HepG2 (cell line): Measurements from ENCODE around the gene VASH2. TPM values are rescaled to one million over a fixed set of nuclear protein-coding genes. Genes with fewer than 3 reads are reported as not detected.
A peak's percentile ranks its signal among the peaks of the same experiment; 100 is the strongest.

Experiments used
- ATAC-seq: fragments of 200-7000 bp; cut with Tn5 transposase; 3 replicates; pipeline ENCODE4 v1.9.1; 2020; ENCODE audit warnings: mild to moderate bottlenecking, moderate library complexity
- BruUV-seq: library from RNA; stranded (reverse); fragments of 400-500 nt; replicated peaks from 2 replicates; lab custom pipeline; 2021; lab: Mats Ljungman, UMichigan
- CTCF ChIA-PET: fragments of 300-600 bp; formaldehyde crosslinking; extraction: SDS; loops from one replicate; lab custom pipeline; 2021; ENCODE audit warnings: low total read pairs, inconsistent platforms, low intra/inter-chr PET ratio; lab: Yijun Ruan, JAX
- POLR2A ChIA-PET: fragments of 350-600 bp; sonication (Branson Sonifier 250); formaldehyde crosslinking; loops from one replicate; lab custom pipeline; 2020; ENCODE audit warnings: antibody characterized with exemption, inconsistent platforms; lab: Yijun Ruan, JAX
- DNase-seq: peaks from one replicate; pipeline ENCODE4 v3.0.0-alpha.2; 2015; ENCODE audit warnings: low spot score
- FAIRE-seq: peaks from 3 replicates; lab custom pipeline; 2011; peaks lifted over from hg19 to GRCh38; lab: Jason Lieb, UNC
- H2AFZ ChIP-seq: one replicate; pipeline ENCODE4 v1.6.1; 2011; ENCODE audit warnings: low read length, inconsistent platforms
- H3K27ac ChIP-seq: fragments of 300-600 bp; 3 replicates; pipeline ENCODE4 v1.8.0; 2011; ENCODE audit warnings: mixed run types, mild to moderate bottlenecking, mixed read lengths, low read length, inconsistent platforms; ENCODE audit not compliant: insufficient read depth; ENCODE audit errors: extremely low read length
- H3K27me3 ChIP-seq, 2 experiments: fragments of 200-600 bp in 1 of 2; 2 replicates in 1 of 2; 3 replicates in 1 of 2; pipeline versions ENCODE4 v1.6.0 to v1.8.0; 2011; ENCODE audit warnings: low read length in 2 of 2, mild to moderate bottlenecking in 2 of 2, moderate library complexity in 2 of 2, inconsistent platforms in 1 of 2; ENCODE audit not compliant: insufficient read depth in 2 of 2, control insufficient read depth in 1 of 2
- H3K36me3 ChIP-seq, 2 experiments: fragments of 200-600 bp in 1 of 2; replicated peaks in 1 of 2; 2 replicates in 1 of 2; 3 replicates in 1 of 2; pipeline versions ENCODE4 v1.5.1 to v1.8.0; 2011; ENCODE audit warnings: low read length in 2 of 2, inconsistent platforms in 1 of 2; ENCODE audit not compliant: insufficient read depth in 2 of 2, control insufficient read depth in 1 of 2
- H3K4me1 ChIP-seq: 2 replicates; pipeline ENCODE4 v1.5.1; 2012; ENCODE audit warnings: low read length, inconsistent platforms; ENCODE audit not compliant: insufficient read depth
- H3K4me2 ChIP-seq: 2 replicates; pipeline ENCODE4 v1.6.0; 2011; ENCODE audit warnings: low read depth, low read length, inconsistent platforms
- H3K4me3 ChIP-seq, 3 experiments: fragments of 200-600 bp in 1 of 3; sonication (generic), shearing (Covaris generic) in 1 of 3; replicated peaks in 1 of 3; 2 replicates each; pipeline ENCODE4 v1.5.1; 2011 to 2016; ENCODE audit warnings: low read length in 3 of 3, inconsistent platforms in 2 of 3, low read depth in 2 of 3, mild to moderate bottlenecking in 2 of 3, control low read depth in 1 of 3, mixed read lengths in 1 of 3; ENCODE audit not compliant: insufficient read depth in 1 of 3
- H3K79me2 ChIP-seq: one replicate; pipeline ENCODE4 v1.6.1; 2011; ENCODE audit warnings: low read length, inconsistent platforms; ENCODE audit not compliant: insufficient read depth
- H3K9ac ChIP-seq: 2 replicates; pipeline ENCODE4 v1.6.0; 2011; ENCODE audit warnings: mild to moderate bottlenecking, low read depth, low read length, inconsistent platforms; ENCODE audit not compliant: insufficient read depth
- H3K9me3 ChIP-seq: 2 replicates; pipeline ENCODE4 v1.5.1; 2012; ENCODE audit warnings: mild to moderate bottlenecking, low read length
- H4K20me1 ChIP-seq: 2 replicates; pipeline ENCODE4 v1.6.0; 2011; ENCODE audit warnings: inconsistent platforms, mild to moderate bottlenecking, low read length, moderate library complexity; ENCODE audit not compliant: insufficient read depth
- ARID3A ChIP-seq: IDR thresholded peaks from 2 replicates; pipeline ENCODE4 v1.6.1; 2012; ENCODE audit warnings: low read depth, low read length, improper control_type of control experiment
- DMTF1 ChIP-seq: sonication (generic); formaldehyde crosslinking; IDR thresholded peaks from 2 replicates; pipeline ENCODE4 v1.4.0; 2020; ENCODE audit warnings: mild to moderate bottlenecking, missing genetic modification reagents
- FOSL2 ChIP-seq: sonication (generic); formaldehyde crosslinking; IDR thresholded peaks from 2 replicates; pipeline ENCODE4 v1.4.0; 2020; ENCODE audit warnings: missing genetic modification reagents
- FOXO4 ChIP-seq: sonication (generic); formaldehyde crosslinking; conservative IDR thresholded peaks from 2 replicates; pipeline ENCODE4 v1.8.1; 2023; ENCODE audit warnings: missing genetic modification reagents
- HNRNPH1 ChIP-seq: fragments of 200-400 bp; formaldehyde crosslinking; optimal IDR thresholded peaks from 2 replicates; pipeline ENCODE3; 2017; ENCODE audit warnings: mild to moderate bottlenecking, low read depth, low read length
- KLF16 ChIP-seq, 2 experiments: sonication (generic) in 1 of 2; formaldehyde crosslinking in 1 of 2; IDR thresholded peaks; 2 replicates each; pipeline versions ENCODE4 v1.6.1 to v1.8.0; 2016 to 2023; ENCODE audit warnings: missing genetic modification reagents in 2 of 2, missing compliant biosample characterization in 1 of 2
- MBNL3 ChIP-seq: fragments of 250-450 bp; sonication (Bioruptor Pico); conservative IDR thresholded peaks from 2 replicates; pipeline ENCODE4 v1.8.0; 2022; ENCODE audit warnings: mild to moderate bottlenecking, inconsistent platforms
- NCOA1 ChIP-seq: sonication (generic); formaldehyde crosslinking; IDR thresholded peaks from 2 replicates; pipeline ENCODE4 v1.9.0; 2021; ENCODE audit warnings: missing genetic modification reagents
- PTBP1 ChIP-seq: fragments of 200-400 bp; formaldehyde crosslinking; IDR thresholded peaks from 2 replicates; pipeline ENCODE4 v1.6.1; 2018; ENCODE audit warnings: low read length, low read depth; ENCODE audit not compliant: poor library complexity, severe bottlenecking
- RARG ChIP-seq: sonication (generic); formaldehyde crosslinking; IDR thresholded peaks from 2 replicates; pipeline ENCODE4 v1.4.0; 2020; ENCODE audit warnings: low read depth, mild to moderate bottlenecking, missing genetic modification reagents
- REXO4 ChIP-seq: sonication (generic); formaldehyde crosslinking; IDR thresholded peaks from 2 replicates; pipeline ENCODE4 v1.8.0; 2022; ENCODE audit warnings: missing genetic modification reagents, mild to moderate bottlenecking, borderline replicate concordance
- ZNF17 ChIP-seq: sonication (generic); formaldehyde crosslinking; IDR thresholded peaks from 2 replicates; pipeline ENCODE4 v1.5.0; 2020; ENCODE audit warnings: mild to moderate bottlenecking, missing genetic modification reagents
- ZNF264 ChIP-seq: sonication (generic); formaldehyde crosslinking; IDR thresholded peaks from 2 replicates; pipeline ENCODE4 v1.4.0; 2020; ENCODE audit warnings: missing genetic modification reagents
- ZNF468 ChIP-seq: sonication (generic); formaldehyde crosslinking; IDR thresholded peaks from 2 replicates; pipeline ENCODE4 v1.8.0; 2022; ENCODE audit warnings: mild to moderate bottlenecking, moderate library complexity, missing genetic modification reagents
- ZNF510 ChIP-seq: sonication (generic); formaldehyde crosslinking; IDR thresholded peaks from 2 replicates; pipeline ENCODE4 v1.4.0; 2020; ENCODE audit warnings: low read depth, mild to moderate bottlenecking, missing genetic modification reagents
- ZNF550 ChIP-seq: sonication (generic); formaldehyde crosslinking; IDR thresholded peaks from 2 replicates; pipeline ENCODE4 v1.4.0; 2020; ENCODE audit warnings: mild to moderate bottlenecking, missing genetic modification reagents, borderline replicate concordance
- ZNF558 ChIP-seq: sonication (generic); formaldehyde crosslinking; IDR thresholded peaks from 2 replicates; pipeline ENCODE4 v1.9.0; 2022; ENCODE audit warnings: mild to moderate bottlenecking, missing genetic modification reagents, borderline replicate concordance
- ZNF564 ChIP-seq: sonication (generic); formaldehyde crosslinking; IDR thresholded peaks from 2 replicates; pipeline ENCODE4 v1.8.1; 2023; ENCODE audit warnings: mild to moderate bottlenecking, missing genetic modification reagents
- WGBS: methylation state at CpG from one replicate; pipeline ENCODE4 v1.1.6; 2017; ENCODE audit warnings: low lambda C conversion rate; 5-methylcytosine and 5-hydroxymethylcytosine counted together
- in situ Hi-C: cut with HindIII; loops from 2 replicates; pipeline ENCODE4 v1.10.0; 2017; ENCODE audit warnings: low pct_unique_long_range_greater_than_20kb; ENCODE audit not compliant: extremely low pct_ligation_motif_present
- intact Hi-C: fragments of 100-400 bp; cut with micrococcal nuclease; formaldehyde crosslinking; loops from one replicate; pipeline ENCODE4 v1.10.0; 2022; ENCODE audit not compliant: unreplicated experiment
- polyA plus RNA-seq, 8 experiments: library from polyadenylated mRNA; depleted of rRNA in 3 of 8; stranded (reverse) in 7 of 8; unstranded in 1 of 8; fragments of >200 nt; fragmentation: Illumina TruSeq in 4 of 8; extraction: Trizol in 4 of 8; gene quantifications; 2 replicates each; pipeline versions ENCODE4 v1.2.1 to v1.2.3, GENCODE V29; 2011 to 2016; ENCODE audit warnings: low read depth in 4 of 8, missing spikeins in 1 of 8, mixed read lengths in 1 of 8; ENCODE audit not compliant: insufficient read depth in 1 of 8
- total RNA-seq, 5 experiments: library from RNA; depleted of rRNA; stranded (reverse); fragments of >200 nt; fragmentation: Illumina TruSeq; extraction: Trizol; gene quantifications; 2 replicates each; pipeline ENCODE4 v1.2.3, GENCODE V29; 2016; ENCODE audit warnings: low read depth in 1 of 5

VASH2 gene
- total and polyA plus RNA-seq, 2 of the 13 experiments (the other 11 are each of a cell fraction or from before 2014, with no cell fraction given), result 0.44 to 1.00 TPM

GRCh38 chr1:212950243-212951125 lies at the start of gene VASH2 (continued):
- TF ChIP-seq DMTF1 (no peak), ZNF550 (CRISPR knock-in tag) (no peak), REXO4 (CRISPR knock-in tag) (no peak), ZNF510 (CRISPR knock-in tag) (no peak), ZNF564 (CRISPR knock-in tag) (0 out of 2 replicates have a peak, but pooled peaks have one; percentile 21), RARG (CRISPR knock-in tag) (no peak), FOSL2 (no peak), MBNL3 (CRISPR knock-in tag) (no peak), ZNF468 (CRISPR knock-in tag) (no peak)

- H3K27ac ChIP-seq, result no peak overlapping the region
- H4K20me1 ChIP-seq, result no peaks in the 10 kb centered on the region
- no TSS peak for BruUV-seq
- H3K4me3 ChIP-seq, result no peak overlapping the region
- intact Hi-C loops, result no loop called here
- DNase-seq (no peak), ATAC-seq (no peak), FAIRE-seq (no peak)
- ChIA-PET CTCF (no interaction called here), POLR2A (no interaction called here)
- no peaks in the 10 kb centered on the region for H3K79me2 ChIP-seq
- H3K4me1 ChIP-seq, result no peaks in the 10 kb centered on the region
- 87% methylated on average over 2 of the region's 2 CpGs for WGBS
- H3K36me3 ChIP-seq, result peaks cover 2 to 6% of the 10 kb centered on the region in 2 experiments; a peak in 4 of 5 replicates
- H3K27me3 ChIP-seq, result no peaks in the 10 kb centered on the region
- in situ Hi-C loops, result no loop called here
- H3K9me3 ChIP-seq, result peaks cover 11% of the 10 kb centered on the region
- H2AFZ ChIP-seq, result no peak overlapping the region
- no peak overlapping the region for H3K9ac ChIP-seq
- no peak overlapping the region for H3K4me2 ChIP-seq
- no peak for TF ChIP-seq KLF16 (CRISPR knock-in tag; IDR thresholded peaks at IDR 0.05)
- no peak for TF ChIP-seq PTBP1
- TF ChIP-seq NCOA1 (CRISPR knock-in tag), result no peak
- no peak for TF ChIP-seq HNRNPH1
- no peak for TF ChIP-seq ARID3A
- TF ChIP-seq ZNF17 (CRISPR knock-in tag), result no peak
- TF ChIP-seq ZNF264 (CRISPR knock-in tag), result no peak
- no peak for TF ChIP-seq ZNF558 (CRISPR knock-in tag)
- TF ChIP-seq FOXO4 (CRISPR knock-in tag), result no peak
Measured at GRCh38 chr1:212901290-212901689, 49.1 kb upstream of the VASH2 start.
